ENCODE measurements around the gene NCK2. TPM values are rescaled to one million over a fixed set of nuclear protein-coding genes. Genes with fewer than 3 reads are reported as not detected.
A peak's percentile ranks its signal among the peaks of the same experiment; 100 is the strongest.

NCK2 gene
- total RNA-seq, 1 experiment from 2014 or later = 75.4 TPM

GRCh38 chr2:105760639-105761337, 16.1 kb downstream of the NCK2 start (continued):
- TF ChIP-seq ZNF425 (CRISPR knock-in tag; conservative IDR thresholded peaks at IDR 0.05) = no peak
- no peak for TF ChIP-seq SMAD4 (CRISPR knock-in tag; IDR thresholded peaks at IDR 0.05)

- no peak for TF ChIP-seq CTCF (IDR thresholded peaks at IDR 0.05)
- no peak for TF ChIP-seq ZNF138 (CRISPR knock-in tag; conservative IDR thresholded peaks at IDR 0.05)
- TF ChIP-seq ZNF512 (CRISPR knock-in tag; IDR thresholded peaks at IDR 0.05; ENCODE audit: borderline replicate concordance) = no peak
- TF ChIP-seq ZNF423 (CRISPR knock-in tag; IDR thresholded peaks at IDR 0.05) = peak; percentile 56; the same call in 1 of the 2 replicates
- no peak for TF ChIP-seq E2F1 (CRISPR knock-in tag; IDR thresholded peaks at IDR 0.05)
- DNase-seq (ENCODE audit: low spot score) (peak; percentile 72), ATAC-seq (peak; percentile 89)
- Mint-ChIP-seq H3K36me3 (0 out of 2 replicates have a peak, but pooled peaks cover 3% of the 10 kb centered on the region), H3K27ac (peak overlapping the region; percentile 96), H3K9me3 (no peaks in the 10 kb centered on the region), H3K4me1 (peaks cover 80% of the 10 kb centered on the region), H3K27me3 (ENCODE audit: low read depth) (no peaks in the 10 kb centered on the region), H3K4me3 (peak overlapping the region; percentile 5; the same call in 1 of the 2 replicates)
- CTCF ChIA-PET = interaction anchor here (1.4 to 2.7 kb wide), 3 partner anchors 10 to 17 kb away, joined by 6 to 8 read pairs (median 7); no protein-coding TSS in a partner anchor
- POLR2A ChIA-PET = interaction anchor here (1.0 kb wide), 1 partner anchor 16 kb away, joined by 3 read pairs; no protein-coding TSS in a partner anchor
Observed at GRCh38 chr2:105761931-105762515, 17.3 kb downstream of the NCK2 start.

- DNase-seq (ENCODE audit: low spot score) (no peak), ATAC-seq (no peak)
- TF ChIP-seq ZNF232 (CRISPR knock-in tag; IDR thresholded peaks at IDR 0.05) = no peak
- TF ChIP-seq ZNF317 (CRISPR knock-in tag; IDR thresholded peaks at IDR 0.05; ENCODE audit: borderline replicate concordance, low read depth) = no peak
- no peak for TF ChIP-seq SMAD3 (CRISPR knock-in tag; IDR thresholded peaks at IDR 0.05; ENCODE audit: borderline replicate concordance)
- TF ChIP-seq ETV6 (CRISPR knock-in tag; IDR thresholded peaks at IDR 0.05) = no peak
- H3K9me3 Mint-ChIP-seq = no peaks in the 10 kb centered on the region
- CTCF ChIA-PET = interaction anchor here (0.8 to 2.7 kb wide), 4 partner anchors 9 to 186 kb away, joined by 4 to 8 read pairs (median 6); no protein-coding TSS in a partner anchor
- H3K27me3 Mint-ChIP-seq (ENCODE audit: low read depth) = no peaks in the 10 kb centered on the region
- 0 out of 2 replicates have a peak, but pooled peaks cover 3% of the 10 kb centered on the region for H3K36me3 Mint-ChIP-seq
- H3K27ac Mint-ChIP-seq = peak overlapping the region; percentile 60; the same call in 1 of the 2 replicates
- POLR2A ChIA-PET = no interaction called here
- no peak overlapping the region for H3K4me3 Mint-ChIP-seq
- H3K4me1 Mint-ChIP-seq = peaks cover 76% of the 10 kb centered on the region
Observed at GRCh38 chr2:105763076-105763475, 18.4 kb downstream of the NCK2 start.

GRCh38 chr2:105764059-105764458, 19.3 kb downstream of the NCK2 start:
- H3K4me3 Mint-ChIP-seq = no peak overlapping the region
- POLR2A ChIA-PET = no interaction called here
- H3K4me1 Mint-ChIP-seq = peaks cover 80% of the 10 kb centered on the region
- CTCF ChIA-PET = no interaction called here
- H3K27me3 Mint-ChIP-seq (ENCODE audit: low read depth) = no peaks in the 10 kb centered on the region
- ATAC-seq (no peak), DNase-seq (ENCODE audit: low spot score) (no peak)
- no peak for TF ChIP-seq ZSCAN18 (CRISPR knock-in tag; IDR thresholded peaks at IDR 0.05)
- TF ChIP-seq FOXP1 (CRISPR knock-in tag; IDR thresholded peaks at IDR 0.05; ENCODE audit: borderline replicate concordance) = no peak
- no peaks in the 10 kb centered on the region for H3K9me3 Mint-ChIP-seq
- 0 out of 2 replicates have a peak, but pooled peaks cover 3% of the 10 kb centered on the region for H3K36me3 Mint-ChIP-seq
- no peak overlapping the region; the same call in 1 of the 2 replicates for H3K27ac Mint-ChIP-seq

Data from WTC11 (cell line).